ENCODE measurements around the gene H6PD.

Gene H6PD

DNA sequence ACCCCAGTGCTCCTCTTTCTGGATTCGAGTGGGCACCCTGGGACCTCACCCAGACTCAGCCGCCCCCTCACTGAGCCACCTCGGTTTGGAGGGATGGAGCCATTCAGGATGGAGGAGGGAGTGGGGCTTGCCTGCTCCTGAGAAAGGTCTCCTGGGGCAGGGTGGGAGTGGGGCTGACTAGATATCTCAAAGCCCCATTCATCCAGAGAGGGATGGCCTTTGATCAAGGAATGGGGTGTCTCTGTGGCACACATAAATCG is 48.1 kb downstream of the H6PD start:
- Histone ChIP-seq H3K36me3 (no peaks in the 10 kb centered on the region), H3K4me3 (ENCODE audit: low read depth, low read length) (no peak overlapping the region), H3K9me3 (no peaks in the 10 kb centered on the region), H3K4me1 (no peaks in the 10 kb centered on the region), H3K27me3 (no peaks in the 10 kb centered on the region)
- no peak for DNase-seq
- TF ChIP-seq, protein P1, sequence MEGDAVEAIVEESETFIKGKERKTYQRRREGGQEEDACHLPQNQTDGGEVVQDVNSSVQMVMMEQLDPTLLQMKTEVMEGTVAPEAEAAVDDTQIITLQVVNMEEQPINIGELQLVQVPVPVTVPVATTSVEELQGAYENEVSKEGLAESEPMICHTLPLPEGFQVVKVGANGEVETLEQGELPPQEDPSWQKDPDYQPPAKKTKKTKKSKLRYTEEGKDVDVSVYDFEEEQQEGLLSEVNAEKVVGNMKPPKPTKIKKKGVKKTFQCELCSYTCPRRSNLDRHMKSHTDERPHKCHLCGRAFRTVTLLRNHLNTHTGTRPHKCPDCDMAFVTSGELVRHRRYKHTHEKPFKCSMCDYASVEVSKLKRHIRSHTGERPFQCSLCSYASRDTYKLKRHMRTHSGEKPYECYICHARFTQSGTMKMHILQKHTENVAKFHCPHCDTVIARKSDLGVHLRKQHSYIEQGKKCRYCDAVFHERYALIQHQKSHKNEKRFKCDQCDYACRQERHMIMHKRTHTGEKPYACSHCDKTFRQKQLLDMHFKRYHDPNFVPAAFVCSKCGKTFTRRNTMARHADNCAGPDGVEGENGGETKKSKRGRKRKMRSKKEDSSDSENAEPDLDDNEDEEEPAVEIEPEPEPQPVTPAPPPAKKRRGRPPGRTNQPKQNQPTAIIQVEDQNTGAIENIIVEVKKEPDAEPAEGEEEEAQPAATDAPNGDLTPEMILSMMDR (IDR thresholded peaks at IDR 0.05; ENCODE audit: low read depth, low read length) = no peak

DNA sequence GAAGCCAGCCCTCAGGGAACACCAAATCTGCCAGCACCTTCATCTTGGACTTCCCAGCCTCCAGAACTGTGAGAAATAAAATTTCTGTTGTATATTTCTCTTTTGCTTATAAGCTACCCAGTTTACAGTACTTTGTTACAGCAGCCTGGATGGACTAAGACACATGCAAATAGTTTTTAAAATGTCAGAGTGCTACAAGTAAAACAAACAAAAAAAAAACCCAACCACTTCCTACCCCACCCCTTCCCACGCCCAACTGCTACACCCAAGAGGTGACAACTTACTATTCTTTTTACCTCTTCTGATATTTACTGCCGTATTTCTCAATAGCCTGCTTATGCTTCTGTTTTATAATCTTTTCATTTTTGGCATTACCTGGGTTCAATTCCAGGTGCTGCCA is 49.5 kb downstream of the H6PD start:
- TF ChIP-seq, protein P1 (IDR thresholded peaks at IDR 0.05; ENCODE audit: low read depth, low read length) = no peak
- no peaks in the 10 kb centered on the region for H3K36me3 ChIP-seq
- no peaks in the 10 kb centered on the region for H3K4me1 ChIP-seq
- no peaks in the 10 kb centered on the region for H3K9me3 ChIP-seq
- H3K27me3 ChIP-seq = no peaks in the 10 kb centered on the region
- DNase-seq = no peak
- no peak overlapping the region for H3K4me3 ChIP-seq (ENCODE audit: low read depth, low read length)

DNA sequence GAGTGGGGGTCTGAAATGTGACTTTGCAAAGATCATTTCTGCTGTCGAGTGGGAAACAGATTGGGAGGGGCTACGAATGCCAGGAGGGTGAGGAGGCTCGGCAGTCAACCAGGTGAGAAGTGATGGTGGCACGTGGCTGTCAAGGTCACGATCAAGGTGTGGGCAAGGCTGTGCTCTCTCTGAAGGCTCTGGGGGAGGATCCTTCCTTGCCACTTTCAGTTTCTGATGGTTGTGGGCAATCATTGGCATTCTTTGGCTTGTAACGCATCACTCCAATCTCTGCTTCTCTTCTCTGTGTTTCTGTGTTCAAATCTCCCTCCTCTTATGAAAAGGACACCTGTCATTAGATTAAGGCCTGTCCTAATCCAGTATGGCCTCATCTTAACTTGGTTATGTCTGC is 52.0 kb downstream of the H6PD start:
- TF ChIP-seq, protein P1 (IDR thresholded peaks at IDR 0.05; ENCODE audit: low read depth, low read length) = no peak
- Histone ChIP-seq H3K9me3 (no peaks in the 10 kb centered on the region), H3K4me3 (ENCODE audit: low read depth, low read length) (no peak overlapping the region), H3K27me3 (no peaks in the 10 kb centered on the region), H3K4me1 (no peaks in the 10 kb centered on the region), H3K36me3 (no peaks in the 10 kb centered on the region)
- no peak for DNase-seq

DNA sequence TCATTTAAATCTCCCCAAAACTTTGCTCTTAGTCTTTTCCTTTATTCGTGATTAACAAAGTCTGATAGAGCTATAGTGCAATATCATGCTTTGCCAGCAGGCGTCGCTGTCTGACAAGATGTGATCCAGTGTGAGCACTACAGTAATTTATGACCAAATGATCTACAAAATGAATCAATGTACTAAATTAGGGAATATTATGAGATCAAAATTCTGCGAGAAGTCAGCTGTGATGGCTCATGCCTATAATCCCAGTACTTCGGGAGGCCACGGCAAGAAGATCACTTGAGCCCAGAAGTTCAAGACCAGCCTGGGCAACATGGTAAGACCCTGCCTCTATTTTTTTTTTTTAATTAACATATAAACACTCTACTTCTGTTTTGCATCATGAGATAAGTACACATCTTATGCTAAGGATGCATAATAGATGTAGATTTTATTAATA is 54.5 kb downstream of the H6PD start:
- DNase-seq = peak; percentile 57
- Histone ChIP-seq H3K9me3 (no peaks in the 10 kb centered on the region), H3K4me3 (ENCODE audit: low read depth, low read length) (no peak overlapping the region), H3K27me3 (no peaks in the 10 kb centered on the region), H3K36me3 (no peaks in the 10 kb centered on the region), H3K4me1 (no peaks in the 10 kb centered on the region; the same call in 1 of the 2 replicates)
- TF ChIP-seq, protein P1 (IDR thresholded peaks at IDR 0.05; ENCODE audit: low read depth, low read length) = peak; percentile 82

DNA sequence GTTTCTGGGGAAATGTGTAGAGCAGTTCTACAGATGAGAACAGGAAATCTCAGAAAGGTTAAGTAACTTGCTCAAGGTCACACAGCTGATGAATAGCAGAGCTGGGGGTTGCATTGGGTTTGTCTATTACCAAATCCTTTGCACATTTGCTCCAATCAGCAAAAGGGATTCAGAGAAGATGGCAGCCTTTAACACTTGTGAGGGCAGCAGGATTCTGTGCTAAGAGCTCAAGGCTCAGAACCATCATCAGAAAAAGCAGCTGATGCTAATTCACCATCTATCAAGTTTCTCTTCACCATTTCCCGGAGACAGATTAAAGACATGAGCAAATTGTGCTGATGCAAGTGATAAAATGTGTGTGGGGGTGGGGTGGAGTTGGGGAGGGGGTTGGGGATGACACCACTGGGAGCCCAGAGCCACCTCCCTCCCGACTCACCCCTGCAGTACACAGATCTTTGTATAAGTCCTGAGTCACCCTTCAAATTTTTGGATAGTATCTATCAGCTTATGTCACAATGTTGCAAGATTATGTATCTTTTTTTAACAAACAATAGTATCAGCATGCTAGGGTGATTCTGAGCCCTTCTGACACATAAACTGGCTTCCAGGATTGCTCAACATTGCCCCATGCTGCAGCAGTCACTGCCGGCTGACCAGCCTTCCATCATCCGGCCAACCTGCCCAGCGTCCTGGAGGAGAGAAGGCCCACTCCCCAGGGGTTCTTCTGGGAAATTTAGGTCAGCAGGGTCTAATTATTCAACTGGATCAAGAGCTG is 55.3 kb downstream of the H6PD start:
- no peaks in the 10 kb centered on the region; the same call in 1 of the 2 replicates for H3K4me1 ChIP-seq
- H3K9me3 ChIP-seq = no peaks in the 10 kb centered on the region
- TF ChIP-seq, protein P1 (IDR thresholded peaks at IDR 0.05; ENCODE audit: low read depth, low read length) = no peak
- no peak for DNase-seq
- H3K36me3 ChIP-seq = no peaks in the 10 kb centered on the region
- H3K4me3 ChIP-seq (ENCODE audit: low read depth, low read length) = no peak overlapping the region
- no peaks in the 10 kb centered on the region for H3K27me3 ChIP-seq

DNA sequence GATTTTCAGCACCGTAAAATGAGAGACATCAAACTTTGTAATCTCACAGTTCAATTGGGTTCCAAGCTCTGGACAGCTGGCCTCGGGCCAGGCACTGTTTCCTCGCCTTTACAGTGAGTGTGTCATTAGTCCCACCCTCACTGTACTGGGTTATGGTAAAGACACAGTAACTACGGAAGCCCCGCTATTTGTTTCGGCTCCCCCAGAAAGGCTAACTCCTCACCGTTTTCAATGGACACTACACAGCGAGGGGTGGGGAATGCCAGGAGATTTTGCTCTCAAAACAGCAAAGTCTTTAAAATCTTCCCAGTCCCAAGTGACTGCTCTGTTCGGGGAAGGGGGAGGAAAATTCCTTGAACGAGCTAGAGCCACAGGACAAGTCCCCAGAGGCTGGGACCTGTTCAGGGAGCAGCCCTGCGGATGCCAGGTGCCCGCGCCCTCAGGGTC is 57.4 kb downstream of the H6PD start:
- Histone ChIP-seq H3K4me1 (no peaks in the 10 kb centered on the region; the same call in 1 of the 2 replicates), H3K36me3 (no peaks in the 10 kb centered on the region), H3K4me3 (ENCODE audit: low read depth, low read length) (peak overlapping the region; percentile 51), H3K9me3 (no peaks in the 10 kb centered on the region), H3K27me3 (no peaks in the 10 kb centered on the region)
- DNase-seq = peak; percentile 61
- TF ChIP-seq, protein P1 (IDR thresholded peaks at IDR 0.05; ENCODE audit: low read depth, low read length) = no peak
